Skin epidermis (tissue), 12 donors: ENCODE results near the gene GPANK1.
"Not testable (repeated sequence)": the region's sequence is repeated elsewhere in the genome, so short reads cannot be mapped to it uniquely, and the experiment has no call there.

Experiments
- H3K27ac ChIP-seq, 21 experiments: fragments of 200-600 bp; sonication (generic) in 11 of 21; one replicate each; pipeline ENCODE4 v1.5.0; 2020; ENCODE audit warnings: mild to moderate bottlenecking in 3 of 21, inconsistent platforms in 2 of 21, moderate library complexity in 2 of 21
- H3K4me3 ChIP-seq, 7 experiments: fragments of 200-600 bp; sonication (generic) in 2 of 7; one replicate each; pipeline ENCODE4 v1.5.0; 2020; ENCODE audit warnings: inconsistent platforms in 2 of 7, mild to moderate bottlenecking in 2 of 7, moderate library complexity in 1 of 7

GPANK1 gene

DNA sequence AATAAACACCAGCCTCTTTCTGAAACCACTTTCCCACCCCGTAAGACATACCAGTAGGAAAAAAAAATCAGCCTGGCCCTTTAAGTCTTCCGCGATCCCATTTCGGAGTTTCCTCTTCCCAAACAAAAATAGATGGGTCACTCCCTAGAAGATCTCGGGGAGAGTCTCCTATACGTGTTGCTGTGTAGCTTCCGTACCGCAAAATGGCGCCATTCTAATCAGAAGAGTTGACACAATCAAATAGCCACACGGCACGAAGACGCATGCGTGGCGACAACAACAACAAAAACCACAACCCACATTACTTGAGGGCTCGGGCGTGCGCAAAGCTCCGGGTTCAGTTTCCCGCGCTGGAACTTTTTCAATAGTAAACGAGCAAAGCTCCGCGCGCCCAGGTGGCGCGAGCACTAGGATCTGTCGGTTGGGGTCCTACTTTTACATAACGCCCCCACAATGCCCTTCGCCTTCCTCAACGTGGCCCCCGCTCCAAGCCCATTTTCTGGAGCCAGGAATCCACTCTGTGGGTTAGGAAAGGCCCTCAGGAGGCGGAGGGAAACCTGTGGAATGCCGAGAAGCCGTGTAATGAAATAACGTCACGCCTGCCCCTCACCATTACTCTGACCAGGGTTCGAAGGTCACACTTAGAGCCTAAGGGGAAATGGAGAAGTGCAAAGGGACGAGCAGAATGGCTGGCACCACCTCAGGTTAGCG is at the start of gene GPANK1:
TSS of gene GPANK1 (minus strand) at position 208 of the 711 bp plus-strand sequence. CDS start 519 bp downstream, outside the sequence.
- H3K4me3 ChIP-seq: peak within 1 kb of the TSS; percentile 78 to 95 (median 87)

DNA sequence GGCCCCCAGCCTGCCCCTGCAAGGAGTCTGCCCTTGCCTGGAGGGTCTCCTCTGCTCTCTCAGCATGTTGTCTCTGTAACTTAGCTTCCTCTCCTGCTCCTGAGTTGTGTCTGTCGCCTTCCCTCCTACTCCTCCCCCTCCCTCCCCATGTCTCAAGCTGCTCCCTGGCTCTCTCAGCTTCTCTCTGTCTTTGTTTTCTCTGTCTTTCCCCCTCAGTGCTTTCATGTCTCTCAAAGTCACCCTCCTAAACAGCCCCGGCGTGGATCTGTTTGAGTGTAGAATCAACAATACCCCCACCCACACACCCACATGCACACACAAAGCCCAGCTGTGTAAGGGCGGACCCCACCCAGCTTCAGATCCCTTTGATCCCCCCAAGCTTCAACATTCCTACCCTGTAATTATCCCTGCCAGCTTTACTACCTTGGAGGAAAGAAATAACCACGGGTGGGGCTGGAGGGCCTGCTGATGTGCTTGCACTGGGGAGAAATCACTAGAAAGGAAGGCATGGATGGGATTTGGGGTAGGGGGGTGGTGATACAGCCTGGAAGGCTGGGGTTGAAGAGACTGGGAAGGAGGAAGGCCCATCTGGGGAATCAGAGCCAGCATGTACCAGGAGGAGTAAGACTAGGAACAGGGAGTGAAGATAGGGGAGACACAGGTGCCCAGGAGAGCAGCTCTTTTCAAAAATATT is 49.3 kb upstream of the GPANK1 start:
- H3K27ac ChIP-seq: peak overlapping the region in 13 of 21 experiments; percentile 0 to 77 (median 65)
- H3K4me3 ChIP-seq: no peak overlapping the region

More for the DNA sequence above, at the start of gene GPANK1:
- peak within 1 kb of the TSS; percentile 57 to 98 (median 93) for H3K27ac ChIP-seq

DNA sequence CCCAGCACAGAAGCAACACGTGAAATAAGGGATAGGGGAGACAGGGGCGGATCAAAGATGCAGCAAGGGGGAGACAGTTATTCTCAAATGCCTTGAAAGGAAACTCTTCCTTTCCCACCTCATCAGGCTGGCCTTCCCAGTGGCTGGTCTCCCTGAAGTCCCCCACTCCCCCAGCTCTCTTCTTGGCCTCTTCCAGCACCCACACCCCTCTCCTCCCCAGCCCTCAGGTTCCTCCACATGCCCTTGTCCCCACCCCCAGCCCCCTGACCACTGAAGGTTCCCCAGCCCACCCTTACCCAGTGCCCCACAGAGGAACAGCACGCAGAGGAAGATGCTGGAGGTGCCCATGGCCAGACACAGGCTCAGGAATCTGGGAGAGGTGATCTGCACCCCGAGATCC is 48.7 kb upstream of the GPANK1 start:
- Histone ChIP-seq H3K27ac (peak overlapping the region in 13 of 21 experiments; percentile 0 to 77 (median 65)), H3K4me3 (no peak overlapping the region)

DNA sequence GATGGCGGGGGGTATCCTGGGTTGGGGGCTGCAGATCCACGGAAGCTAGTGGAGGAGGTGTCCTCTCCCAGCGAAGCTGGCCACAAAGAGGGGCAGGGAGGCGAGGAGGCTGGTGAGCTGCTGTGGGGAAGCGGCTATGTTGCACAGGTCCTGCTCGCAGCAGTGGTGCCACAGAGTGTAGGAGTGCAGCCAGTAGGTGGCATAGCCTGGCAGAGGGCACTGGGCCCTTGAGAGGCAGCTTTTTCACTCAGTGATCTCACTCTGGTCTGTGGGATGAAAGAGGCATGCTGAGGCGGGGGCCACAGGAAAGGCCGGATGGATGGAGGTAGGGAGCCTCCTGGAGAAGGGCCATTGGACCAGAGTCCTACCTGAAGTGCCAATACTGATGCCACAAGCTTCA is 47.5 kb upstream of the GPANK1 start:
- Histone ChIP-seq H3K27ac (peak overlapping the region in 13 of 21 experiments; percentile 1 to 77 (median 48)), H3K4me3 (no peak overlapping the region)

DNA sequence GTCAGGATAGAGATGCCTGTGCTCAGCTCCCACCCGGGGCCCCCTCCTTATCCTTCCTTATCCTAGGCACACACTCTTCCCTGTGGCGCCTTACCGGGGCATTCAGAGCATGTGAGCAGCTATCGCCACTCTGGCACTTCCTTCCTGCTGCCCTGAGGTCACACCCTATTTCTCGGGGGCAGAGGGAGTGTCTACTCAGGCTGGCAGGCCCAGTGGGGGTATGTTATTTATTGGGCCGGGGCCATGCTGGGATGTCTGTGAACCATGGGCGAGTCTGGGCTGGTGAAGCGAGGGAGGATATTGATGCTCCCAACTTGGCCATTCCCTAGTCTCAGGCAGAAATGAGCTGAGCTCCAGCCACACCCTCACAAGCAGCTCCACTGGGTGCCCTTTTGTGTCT is 46.4 kb upstream of the GPANK1 start:
- peak overlapping the region in 8 of 21 experiments; percentile 18 to 73 (median 43) for H3K27ac ChIP-seq

DNA sequence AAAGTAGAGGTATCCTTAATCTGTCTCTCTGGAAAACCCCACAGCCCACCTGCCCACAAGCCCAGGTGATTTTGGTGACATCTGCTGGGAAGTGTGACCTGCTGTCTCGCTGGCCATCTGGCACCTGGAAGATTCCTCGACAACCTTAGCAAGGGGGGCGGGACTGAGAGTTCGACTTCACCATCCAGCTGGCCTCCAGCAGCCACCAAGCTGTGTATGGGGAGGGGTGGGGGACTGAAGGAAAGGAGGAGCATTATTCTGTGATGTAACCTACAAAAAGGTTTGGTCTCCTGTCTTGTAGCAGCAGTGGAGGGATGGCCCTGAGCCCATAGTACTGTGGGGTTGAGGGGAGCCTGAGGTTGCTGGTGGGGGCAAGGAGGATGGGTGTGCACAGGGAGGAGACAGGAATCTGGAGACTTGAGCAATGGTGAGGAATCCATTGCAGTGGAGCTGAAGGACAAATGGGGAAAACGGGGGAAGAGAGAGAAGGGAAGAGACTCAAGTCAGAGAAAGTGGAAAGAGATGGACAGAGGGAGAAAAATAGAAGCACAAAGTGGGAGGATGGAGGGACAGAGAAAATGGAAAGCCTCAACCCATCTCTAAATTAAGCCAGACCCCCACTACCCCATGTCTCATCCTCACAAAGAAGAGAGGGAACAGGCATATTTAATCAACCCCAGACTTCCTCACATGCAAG is 45.9 kb upstream of the GPANK1 start:
- Histone ChIP-seq H3K27ac (peak overlapping the region in 5 of 21 experiments; percentile 34 to 73 (median 49)), H3K4me3 (no peak overlapping the region)

More for the DNA sequence above, 46.4 kb upstream of the GPANK1 start:
- no peak overlapping the region for H3K4me3 ChIP-seq

DNA sequence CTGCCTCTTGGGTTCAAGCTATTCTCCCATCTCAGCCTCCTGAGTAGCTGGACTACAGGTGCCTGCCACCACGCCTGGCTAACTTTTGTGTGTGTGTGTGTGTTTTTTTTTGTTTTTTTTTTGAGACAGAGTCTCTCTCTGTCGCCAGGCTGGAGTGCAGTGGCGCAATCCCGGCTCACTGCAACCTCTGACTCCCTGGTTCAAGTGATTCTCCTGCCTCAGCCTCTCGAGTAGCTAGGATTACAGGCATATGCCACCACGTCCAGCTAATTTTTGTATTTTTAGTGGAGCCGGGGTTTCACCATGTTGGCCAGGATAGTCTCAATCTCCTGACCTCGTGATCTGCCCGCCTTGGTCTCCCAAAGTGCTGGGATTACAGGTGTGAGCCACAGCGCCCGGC is 44.4 kb upstream of the GPANK1 start:
- not testable (repeated sequence) for H3K4me3 ChIP-seq, H3K27ac ChIP-seq

DNA sequence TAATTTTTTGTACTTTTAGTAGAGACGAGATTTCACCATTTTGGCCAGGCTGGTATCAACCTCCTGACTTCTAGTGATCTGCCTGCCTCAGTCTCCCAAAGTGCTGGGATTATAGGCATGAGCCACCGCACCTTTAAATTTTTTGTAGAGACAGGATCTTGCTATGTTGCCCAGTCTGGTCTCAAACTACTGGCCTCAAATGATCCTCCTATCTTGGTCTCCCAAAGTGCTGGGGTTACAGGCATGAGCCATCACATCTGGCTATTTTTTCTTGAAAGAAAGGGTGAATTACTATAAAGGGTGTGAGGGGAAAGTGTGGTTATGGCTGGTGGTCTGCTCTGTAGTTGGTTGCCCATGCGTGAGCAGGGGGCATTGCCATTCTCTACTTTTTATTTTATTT is 43.4 kb upstream of the GPANK1 start:
- Histone ChIP-seq H3K4me3 (no peak overlapping the region), H3K27ac (no peak overlapping the region)

DNA sequence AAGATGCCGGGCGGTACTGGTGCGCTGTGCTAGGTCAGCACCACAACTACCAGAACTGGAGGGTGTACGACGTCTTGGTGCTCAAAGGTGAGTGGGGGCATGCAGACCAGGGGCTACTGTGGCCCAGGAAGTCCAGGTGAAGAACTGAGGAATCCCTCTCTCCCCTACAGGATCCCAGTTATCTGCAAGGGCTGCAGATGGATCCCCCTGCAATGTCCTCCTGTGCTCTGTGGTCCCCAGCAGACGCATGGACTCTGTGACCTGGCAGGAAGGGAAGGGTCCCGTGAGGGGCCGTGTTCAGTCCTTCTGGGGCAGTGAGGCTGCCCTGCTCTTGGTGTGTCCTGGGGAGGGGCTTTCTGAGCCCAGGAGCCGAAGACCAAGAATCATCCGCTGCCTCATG is 42.9 kb upstream of the GPANK1 start:
- Histone ChIP-seq H3K27ac (no peak overlapping the region), H3K4me3 (no peak overlapping the region)

DNA sequence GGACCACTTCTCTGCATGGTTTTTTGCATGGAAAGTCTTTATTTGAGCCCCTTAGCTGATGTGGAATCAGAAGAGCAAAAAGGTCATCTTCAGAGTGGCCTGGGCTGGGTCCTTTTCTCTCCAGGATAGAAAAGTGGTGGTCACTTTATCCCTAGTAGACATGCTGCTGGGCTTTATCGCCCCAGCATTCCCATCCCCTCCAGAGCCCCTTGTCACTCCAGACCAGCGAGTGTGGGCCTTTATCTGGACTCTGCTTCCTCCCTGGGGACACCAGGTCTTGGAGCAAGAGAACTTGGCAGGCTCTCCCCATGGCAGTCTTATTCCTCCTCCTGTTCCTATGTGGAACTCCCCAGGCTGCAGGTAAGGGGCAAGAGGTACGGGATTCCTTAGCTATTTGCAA is 41.8 kb upstream of the GPANK1 start, which contains the start of gene LY6G6F:
TSS of gene LY6G6F (plus strand) at position 268 of the 400 bp plus-strand sequence. CDS start at position 309, 41 bp downstream.
- H3K27ac ChIP-seq: no peak within 1 kb of the TSS
- H3K4me3 ChIP-seq: no peak within 1 kb of the TSS

DNA sequence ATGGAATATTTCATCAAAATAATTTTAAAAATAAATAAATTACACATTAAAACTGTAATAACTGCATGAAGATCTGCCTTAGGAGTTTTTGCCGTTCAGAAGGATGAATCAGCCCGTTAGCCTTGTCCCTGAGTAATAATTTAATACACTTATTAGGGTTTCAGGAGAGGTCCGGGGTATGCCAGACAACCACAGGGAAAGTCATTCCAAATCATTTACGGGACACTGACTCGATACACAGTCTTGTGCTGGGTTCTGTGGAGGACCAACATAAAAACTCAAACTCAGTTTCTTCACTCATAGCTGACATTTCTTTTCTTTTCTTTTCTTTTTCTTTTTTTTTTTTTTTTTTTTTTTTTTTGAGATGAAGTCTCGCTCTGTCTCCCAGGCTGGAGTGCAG is 41.1 kb upstream of the GPANK1 start:
- H3K4me3 ChIP-seq: no peak overlapping the region
- no peak overlapping the region for H3K27ac ChIP-seq

DNA sequence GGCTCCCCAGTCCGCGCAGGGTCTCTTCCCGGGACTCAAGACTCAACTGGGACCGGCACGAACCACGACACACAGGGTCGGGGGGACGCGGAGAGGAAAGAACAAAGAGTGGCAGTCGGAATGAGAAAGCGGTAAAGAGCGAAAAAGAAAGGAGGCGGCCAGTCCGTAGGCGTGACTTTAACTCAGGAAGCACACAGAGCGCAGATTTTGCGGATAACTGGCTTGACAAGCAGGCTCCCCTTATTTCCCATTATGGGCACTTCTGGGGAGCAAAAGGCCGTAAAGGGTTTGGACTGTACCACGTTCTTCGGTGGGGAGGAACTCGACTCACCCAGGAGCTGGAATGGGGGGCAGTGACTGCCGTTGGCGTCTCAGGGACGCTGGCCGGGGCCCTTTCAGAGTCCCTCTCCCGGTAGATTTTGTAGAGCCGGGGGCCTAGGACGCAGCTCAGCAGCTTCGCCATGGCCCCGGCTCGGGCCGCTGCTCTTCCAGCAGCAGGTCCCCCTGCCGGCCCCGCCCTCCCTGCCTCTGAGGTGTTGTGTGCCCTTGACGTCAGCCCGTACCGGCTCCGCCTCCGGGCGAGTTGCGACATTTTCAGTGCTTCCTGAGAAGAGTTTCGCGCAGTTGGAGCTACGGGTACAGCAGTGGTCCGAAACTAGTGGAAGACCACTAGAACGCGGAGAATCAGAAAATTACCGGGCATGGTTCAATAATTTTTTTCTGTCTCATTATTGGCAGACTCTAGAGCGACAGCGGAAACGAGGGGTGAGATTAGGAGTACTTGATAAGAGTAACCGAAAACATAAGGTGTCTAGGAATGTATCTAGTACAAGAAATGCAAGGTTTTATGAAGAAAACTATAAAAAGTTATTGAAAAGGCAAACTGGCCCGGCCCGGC is 38.3 kb upstream of the GPANK1 start, which contains the start of gene ABHD16A:
TSS of gene ABHD16A (minus strand) at position 506 of the 898 bp plus-strand sequence. CDS start at position 463, 43 bp downstream.
- Histone ChIP-seq H3K27ac (peak within 1 kb of the TSS; percentile 43 to 99 (median 97)), H3K4me3 (peak within 1 kb of the TSS; percentile 58 to 83 (median 74))

DNA sequence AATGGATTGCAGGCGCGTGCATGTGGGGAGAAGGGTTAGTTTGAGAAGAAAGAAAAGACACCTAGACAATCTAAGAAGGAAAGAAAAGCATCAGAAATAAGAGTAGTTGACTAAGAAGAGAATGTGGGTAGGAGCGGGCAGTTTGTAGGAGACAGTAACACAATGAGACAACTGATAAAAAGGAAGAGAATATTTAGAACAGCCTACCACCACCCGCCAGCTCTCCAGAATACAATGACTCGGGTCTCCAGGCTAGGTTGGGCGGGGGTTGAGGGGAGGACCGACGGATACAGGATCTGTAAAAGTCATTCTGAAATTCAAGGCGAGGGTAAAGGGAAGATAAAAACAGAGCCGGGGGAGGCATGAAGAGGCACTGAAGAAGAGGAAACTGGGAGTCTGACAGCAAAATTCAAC is 37.6 kb upstream of the GPANK1 start:
- peak overlapping the region; percentile 43 to 99 (median 97) for H3K27ac ChIP-seq
- H3K4me3 ChIP-seq: peak overlapping the region; percentile 58 to 83 (median 74)

DNA sequence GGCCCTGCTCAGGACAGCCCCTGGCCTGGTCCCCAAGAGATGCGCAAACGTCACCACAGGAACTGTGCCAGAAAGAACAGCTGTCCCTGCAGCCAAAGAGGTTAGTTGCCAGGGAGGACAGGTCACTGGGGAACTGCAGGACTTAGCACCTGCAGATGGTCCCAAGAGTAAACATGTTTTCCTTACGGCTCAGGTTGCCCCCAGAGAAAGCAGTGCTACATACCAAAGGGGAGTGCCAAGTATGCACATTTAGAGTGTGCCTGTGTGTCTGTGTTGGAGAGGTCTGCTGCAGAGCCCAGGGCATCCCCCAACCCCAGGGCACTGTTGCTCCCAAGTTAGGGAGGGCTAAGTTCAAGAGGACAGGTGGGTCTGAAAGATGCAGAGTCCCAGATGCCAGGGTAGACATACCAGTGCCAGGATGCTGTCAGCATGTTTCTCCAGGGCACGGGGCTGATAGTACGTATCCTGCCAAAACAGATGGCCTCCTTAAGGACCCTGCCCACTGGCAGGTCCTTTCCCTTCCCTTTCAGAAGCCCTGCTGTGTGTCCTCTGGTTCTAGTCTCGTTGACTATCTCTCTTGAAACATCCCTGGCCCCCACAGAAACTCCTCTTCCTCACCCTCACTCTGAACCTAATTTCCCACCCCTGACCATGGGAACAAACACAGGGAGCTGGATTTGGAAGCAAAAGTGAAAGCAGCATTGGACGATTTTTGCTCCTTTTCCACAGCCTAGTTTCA is 37.0 kb upstream of the GPANK1 start:
- peak overlapping the region; percentile 58 to 83 (median 74) for H3K4me3 ChIP-seq
- H3K27ac ChIP-seq: peak overlapping the region in 20 of 21 experiments; percentile 85 to 99 (median 98)

DNA sequence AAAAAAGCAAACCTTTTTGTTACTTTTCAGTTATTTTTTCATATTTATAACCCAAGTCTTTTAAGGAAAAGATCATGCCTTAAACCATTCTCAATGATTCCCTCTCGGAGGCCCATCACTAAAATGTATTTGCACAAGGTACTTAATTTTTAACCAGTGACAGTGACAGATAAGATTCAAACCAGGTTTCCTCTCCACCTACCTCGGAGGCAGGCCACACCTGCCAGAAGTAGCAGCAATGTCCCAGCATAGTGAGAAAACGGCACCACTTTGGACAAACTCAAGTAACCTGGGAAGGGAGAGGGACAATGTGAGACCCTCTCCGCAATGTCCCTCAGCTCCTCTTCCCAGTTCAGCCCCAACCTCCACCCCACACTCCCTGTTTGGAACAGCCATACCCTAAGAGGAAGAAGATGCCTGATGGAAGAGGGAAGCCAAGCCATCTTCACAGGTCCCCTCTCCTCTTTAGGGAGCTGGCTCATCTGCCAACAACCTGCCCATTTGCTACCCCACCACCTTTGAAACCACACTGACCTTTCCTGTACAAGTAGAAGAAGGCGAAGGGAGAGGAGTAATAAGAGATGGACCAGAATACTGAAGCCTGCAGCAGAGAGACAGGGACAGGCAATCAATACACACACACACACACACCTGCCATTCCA is 36.1 kb upstream of the GPANK1 start:
- no peak overlapping the region for H3K4me3 ChIP-seq
- peak overlapping the region in 4 of 21 experiments; percentile 2 to 98 (median 39) for H3K27ac ChIP-seq

DNA sequence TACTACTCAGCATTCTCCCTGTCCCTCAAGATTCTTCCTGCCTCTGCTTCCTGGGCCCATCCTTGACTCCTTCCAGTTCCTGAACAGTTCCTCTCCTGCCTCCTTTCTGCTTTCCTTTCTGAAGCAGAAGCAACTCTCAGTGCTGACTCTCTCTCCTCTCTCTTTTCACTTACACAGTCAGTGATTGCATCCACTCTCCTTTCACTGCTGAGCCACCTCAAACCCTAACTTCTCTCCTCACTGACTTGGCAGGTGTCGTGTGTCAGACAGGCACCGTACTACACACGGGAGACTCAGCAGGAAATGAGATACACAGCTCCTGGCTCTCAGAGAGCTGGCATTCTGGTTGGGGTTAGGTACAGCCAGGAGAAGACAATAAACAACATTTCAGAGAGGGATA is 32.8 kb upstream of the GPANK1 start:
- H3K4me3 ChIP-seq: no peak overlapping the region
- peak overlapping the region in 2 of 21 experiments; percentile 3 to 16 for H3K27ac ChIP-seq

DNA sequence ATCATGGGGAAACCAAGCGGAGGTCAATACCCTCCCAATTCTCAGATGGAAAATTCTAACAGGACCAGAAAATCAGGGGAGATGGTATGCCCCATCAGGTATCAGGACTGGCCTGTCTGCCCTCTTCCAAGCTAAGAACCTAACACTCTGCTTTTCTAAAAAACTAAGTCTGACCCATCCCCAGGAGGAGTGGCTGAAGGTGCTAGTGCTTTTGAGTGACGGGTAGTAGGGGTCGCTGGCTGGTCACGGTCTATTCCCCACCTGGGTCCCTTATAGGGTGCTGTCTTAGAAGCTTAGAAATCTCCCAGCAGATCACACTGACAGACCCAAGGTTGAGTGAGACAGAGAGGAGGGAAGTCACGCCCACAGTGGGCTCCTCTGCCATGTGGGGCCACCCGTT is 28.7 kb upstream of the GPANK1 start:
- Histone ChIP-seq H3K27ac (no peak overlapping the region), H3K4me3 (no peak overlapping the region)

DNA sequence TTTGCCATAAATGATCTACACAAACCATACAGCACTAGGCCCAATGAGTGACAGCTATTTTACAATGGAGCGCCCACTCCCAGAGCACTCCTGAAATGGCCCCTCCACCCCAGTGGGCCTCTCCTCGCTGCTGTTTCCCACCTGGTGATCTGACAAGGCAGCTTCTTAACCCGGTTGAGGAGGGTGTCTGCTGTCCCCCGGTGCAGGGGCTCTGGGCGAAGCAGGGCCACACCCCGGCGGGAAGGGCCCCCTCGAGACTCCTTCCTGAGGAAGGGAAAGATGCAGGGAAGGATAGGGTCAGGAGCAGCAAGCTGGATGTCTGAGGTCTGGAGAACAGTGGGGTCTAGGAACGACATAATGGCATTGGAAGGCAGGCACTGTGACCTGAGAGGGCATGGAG is 28.1 kb upstream of the GPANK1 start:
- Histone ChIP-seq H3K4me3 (no peak overlapping the region), H3K27ac (no peak overlapping the region)
